Tibial nerve (tissue), 4 donors: Measurements from ENCODE around the gene KCNH8. TPM values are rescaled to one million over a fixed set of nuclear protein-coding genes. Genes with fewer than 3 reads are reported as not detected.

Experiments
- DNase-seq, 2 donors: peaks; one replicate each; pipeline ENCODE4 v3.0.0-alpha.2; 2019; ENCODE audit warnings: low spot score in 2 of 2
- H3K27ac ChIP-seq, 4 donors: fragments of 200-600 bp; sonication (generic) in 3 of 4; one replicate each; pipeline ENCODE4 v1.5.1; 2017 to 2019; ENCODE audit warnings: mild to moderate bottlenecking in 1 of 4
- H3K27me3 ChIP-seq, 2 donors: fragments of 200-600 bp; sonication (generic) in 1 of 2; one replicate each; pipeline versions ENCODE4 v1.5.1 to v1.6.0; 2017 to 2019
- H3K36me3 ChIP-seq, 3 donors: fragments of 200-600 bp; sonication (generic); one replicate each; pipeline ENCODE4 v1.5.1; 2018 to 2019
- H3K4me1 ChIP-seq, 4 donors: fragments of 200-600 bp; sonication (generic) in 3 of 4; one replicate each; pipeline ENCODE4 v1.5.1; 2017 to 2019
- H3K4me3 ChIP-seq, 4 donors: fragments of 200-600 bp; sonication (generic) in 3 of 4; one replicate each; pipeline ENCODE4 v1.5.1; 2017 to 2019; ENCODE audit warnings: mild to moderate bottlenecking in 1 of 4, moderate library complexity in 1 of 4
- H3K9me3 ChIP-seq, 4 donors: fragments of 200-600 bp; sonication (generic) in 3 of 4; one replicate each; pipeline ENCODE4 v1.5.1; 2017 to 2019
- CTCF ChIP-seq, 5 experiments: fragments of 200-600 bp in 3 of 5; fragments of 450-650 bp in 2 of 5; sonication (generic) in 3 of 5; IDR thresholded peaks; one replicate each; pipeline ENCODE4 v1.5.1; 2016 to 2019; ENCODE audit warnings: antibody characterized with exemption in 5 of 5, mild to moderate bottlenecking in 3 of 5, moderate library complexity in 2 of 5
- EP300 ChIP-seq, 2 donors: sonication (generic); formaldehyde crosslinking; IDR thresholded peaks; one replicate each; pipeline ENCODE4 v1.6.1; 2017; ENCODE audit warnings: antibody characterized with exemption in 2 of 2, mild to moderate bottlenecking in 1 of 2
- POLR2A ChIP-seq, 2 donors: fragments of 450-650 bp; IDR thresholded peaks; one replicate each; pipeline ENCODE4 v1.6.1; 2017; ENCODE audit warnings: antibody characterized with exemption in 2 of 2, mild to moderate bottlenecking in 2 of 2, moderate library complexity in 2 of 2
- WGBS, 2 donors: methylation state at CpG; one replicate each; pipeline ENCODE4 v1.1.5; 2018; 5-methylcytosine and 5-hydroxymethylcytosine counted together
- total RNA-seq, 4 donors: library from RNA; depleted of rRNA; stranded (reverse); fragments of >200 nt; gene quantifications; one replicate each; pipeline ENCODE4 v1.1.0, GENCODE V29; 2016

Gene KCNH8
- total RNA-seq, 4 donors from 2014 or later: 0.22 to 0.98 (median 0.51) TPM

GRCh38 chr3:19526071-19526470 is 377.8 kb downstream of the KCNH8 start:
- no peak overlapping the region for H3K27ac ChIP-seq
- DNase-seq: no peak
- TF ChIP-seq CTCF (IDR thresholded peaks at IDR 0.05) (no peak), EP300 (IDR thresholded peaks at IDR 0.05) (no peak), POLR2A (IDR thresholded peaks at IDR 0.05) (no peak)
- no peaks in the 10 kb centered on the region for H3K36me3 ChIP-seq
- peaks cover 0 to 3% (median 0%) of the 10 kb centered on the region in 4 donors for H3K9me3 ChIP-seq
- H3K4me3 ChIP-seq: no peak overlapping the region
- H3K4me1 ChIP-seq: no peaks in the 10 kb centered on the region
- 72 to 79% methylated on average over 3 of the region's 3 CpGs for WGBS, 2 donors
- no peaks in the 10 kb centered on the region for H3K27me3 ChIP-seq

GRCh38 chr3:19527746-19528145 is 379.4 kb downstream of the KCNH8 start:
- DNase-seq: no peak
- Histone ChIP-seq H3K4me3 (no peak overlapping the region), H3K27me3 (no peaks in the 10 kb centered on the region), H3K9me3 (peaks cover 0 to 3% (median 0%) of the 10 kb centered on the region in 4 donors), H3K4me1 (no peaks in the 10 kb centered on the region), H3K36me3 (no peaks in the 10 kb centered on the region), H3K27ac (no peak overlapping the region)
- WGBS, 2 donors: 86 to 92% methylated on average over 1 of the region's 1 CpG
- no peak for TF ChIP-seq POLR2A (IDR thresholded peaks at IDR 0.05)
- TF ChIP-seq EP300 (IDR thresholded peaks at IDR 0.05): no peak
- TF ChIP-seq CTCF (IDR thresholded peaks at IDR 0.05): no peak

GRCh38 chr3:19531426-19531825 is 383.1 kb downstream of the KCNH8 start:
- Histone ChIP-seq H3K9me3 (peaks cover 0 to 3% (median 0%) of the 10 kb centered on the region in 4 donors), H3K27ac (no peak overlapping the region), H3K27me3 (no peaks in the 10 kb centered on the region), H3K4me1 (no peaks in the 10 kb centered on the region), H3K4me3 (no peak overlapping the region), H3K36me3 (no peaks in the 10 kb centered on the region)
- DNase-seq: no peak
- WGBS, 2 donors: 74 to 94% methylated on average over 1 of the region's 1 CpG
- no peak for TF ChIP-seq CTCF (IDR thresholded peaks at IDR 0.05)
- TF ChIP-seq EP300 (IDR thresholded peaks at IDR 0.05): no peak
- no peak for TF ChIP-seq POLR2A (IDR thresholded peaks at IDR 0.05)

GRCh38 chr3:19539518-19540392 is 391.4 kb downstream of the KCNH8 start:
- WGBS, 2 donors: 40 to 44% methylated on average over 2 of the region's 2 CpGs
- H3K36me3 ChIP-seq: no peaks in the 10 kb centered on the region
- TF ChIP-seq CTCF (IDR thresholded peaks at IDR 0.05) (no peak), POLR2A (IDR thresholded peaks at IDR 0.05) (no peak), EP300 (IDR thresholded peaks at IDR 0.05) (no peak)

GRCh38 chr3:19540464-19540863 is 392.2 kb downstream of the KCNH8 start:
- Histone ChIP-seq H3K36me3 (no peaks in the 10 kb centered on the region), H3K9me3 (no peaks in the 10 kb centered on the region), H3K4me3 (no peak overlapping the region), H3K27me3 (no peaks in the 10 kb centered on the region), H3K27ac (no peak overlapping the region), H3K4me1 (no peaks in the 10 kb centered on the region)
- no peak for TF ChIP-seq EP300 (IDR thresholded peaks at IDR 0.05)
- TF ChIP-seq CTCF (IDR thresholded peaks at IDR 0.05): no peak
- no peak for DNase-seq
- WGBS, 2 donors: 82 to 83% methylated on average over 3 of the region's 3 CpGs

More at GRCh38 chr3:19539518-19540392, 391.4 kb downstream of the KCNH8 start:
- Histone ChIP-seq H3K4me3 (no peak overlapping the region), H3K4me1 (no peaks in the 10 kb centered on the region), H3K9me3 (no peaks in the 10 kb centered on the region), H3K27me3 (no peaks in the 10 kb centered on the region), H3K27ac (no peak overlapping the region)
- DNase-seq: no peak
